ENCODE data around the gene PLAC8L1.

DNA sequence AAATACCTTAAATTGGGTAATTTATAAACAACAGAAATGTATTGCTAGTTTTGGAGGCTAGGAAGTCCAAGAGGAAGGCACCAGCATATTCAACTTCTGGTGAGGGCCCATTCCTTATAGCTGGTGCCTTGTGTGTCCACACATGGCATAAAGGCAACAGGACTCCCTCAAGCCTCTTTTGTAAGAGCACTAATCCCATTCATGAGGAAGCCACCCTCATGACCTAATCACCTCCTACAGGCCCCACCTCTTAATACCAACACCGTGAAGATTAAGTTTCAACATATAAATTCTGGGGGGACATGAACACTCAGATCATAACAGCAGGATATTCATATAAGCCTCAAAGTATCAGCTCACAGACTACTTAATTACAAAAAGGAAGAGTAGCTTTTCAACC is 4.0 kb upstream of the PLAC8L1 start:
- TF ChIP-seq, protein P1, sequence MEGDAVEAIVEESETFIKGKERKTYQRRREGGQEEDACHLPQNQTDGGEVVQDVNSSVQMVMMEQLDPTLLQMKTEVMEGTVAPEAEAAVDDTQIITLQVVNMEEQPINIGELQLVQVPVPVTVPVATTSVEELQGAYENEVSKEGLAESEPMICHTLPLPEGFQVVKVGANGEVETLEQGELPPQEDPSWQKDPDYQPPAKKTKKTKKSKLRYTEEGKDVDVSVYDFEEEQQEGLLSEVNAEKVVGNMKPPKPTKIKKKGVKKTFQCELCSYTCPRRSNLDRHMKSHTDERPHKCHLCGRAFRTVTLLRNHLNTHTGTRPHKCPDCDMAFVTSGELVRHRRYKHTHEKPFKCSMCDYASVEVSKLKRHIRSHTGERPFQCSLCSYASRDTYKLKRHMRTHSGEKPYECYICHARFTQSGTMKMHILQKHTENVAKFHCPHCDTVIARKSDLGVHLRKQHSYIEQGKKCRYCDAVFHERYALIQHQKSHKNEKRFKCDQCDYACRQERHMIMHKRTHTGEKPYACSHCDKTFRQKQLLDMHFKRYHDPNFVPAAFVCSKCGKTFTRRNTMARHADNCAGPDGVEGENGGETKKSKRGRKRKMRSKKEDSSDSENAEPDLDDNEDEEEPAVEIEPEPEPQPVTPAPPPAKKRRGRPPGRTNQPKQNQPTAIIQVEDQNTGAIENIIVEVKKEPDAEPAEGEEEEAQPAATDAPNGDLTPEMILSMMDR (conservative IDR thresholded peaks at IDR 0.05): no peak
- no peak for TF ChIP-seq ZFX (IDR thresholded peaks at IDR 0.05)

Data from C4-2B (cell line).